ENCODE data around the gene SH3RF3.

GRCh38 chr2:109222825-109223471 is 93.9 kb downstream of the SH3RF3 start:
- TF ChIP-seq EZH2 (IDR thresholded peaks at IDR 0.05; ENCODE audit: insufficient read depth, low read length): no peak
- no peak for TF ChIP-seq CTCF (IDR thresholded peaks at IDR 0.05; ENCODE audit: insufficient read depth, low read depth, low read length)
